GM12801 (cell line): Measurements from ENCODE around the gene EHBP1L1.

Experiments used
- TF ChIP-seq, protein P1 (sequence below): IDR thresholded peaks from one replicate; pipeline ENCODE4 v1.5.1; 2011; ENCODE audit warnings: control low read depth; ENCODE audit not compliant: insufficient read length; ENCODE audit errors: extremely low read depth

EHBP1L1 gene

DNA sequence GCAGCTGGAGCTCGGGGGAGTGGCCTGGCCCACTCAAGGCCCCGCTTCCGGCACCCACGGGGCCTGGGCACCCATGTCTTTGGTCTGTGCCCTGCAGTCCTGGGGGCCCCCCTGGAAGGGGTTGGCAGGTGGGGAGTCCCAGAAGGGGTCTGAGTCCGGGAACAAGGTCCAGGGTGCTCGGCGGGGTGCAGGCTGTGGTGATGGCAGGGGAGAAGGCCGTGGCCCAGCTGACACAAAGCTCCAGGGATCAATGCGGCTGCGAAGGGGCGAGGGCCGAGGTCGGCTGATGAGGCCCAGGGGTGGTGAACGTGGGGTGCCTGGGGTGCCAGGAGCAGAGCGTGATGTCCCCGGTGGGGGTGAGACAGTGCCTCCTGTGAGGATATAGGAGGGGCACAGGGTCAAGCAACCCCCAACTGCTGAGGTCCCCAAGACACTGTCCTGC is 22.4 kb downstream of the EHBP1L1 start:
- TF ChIP-seq, protein P1, sequence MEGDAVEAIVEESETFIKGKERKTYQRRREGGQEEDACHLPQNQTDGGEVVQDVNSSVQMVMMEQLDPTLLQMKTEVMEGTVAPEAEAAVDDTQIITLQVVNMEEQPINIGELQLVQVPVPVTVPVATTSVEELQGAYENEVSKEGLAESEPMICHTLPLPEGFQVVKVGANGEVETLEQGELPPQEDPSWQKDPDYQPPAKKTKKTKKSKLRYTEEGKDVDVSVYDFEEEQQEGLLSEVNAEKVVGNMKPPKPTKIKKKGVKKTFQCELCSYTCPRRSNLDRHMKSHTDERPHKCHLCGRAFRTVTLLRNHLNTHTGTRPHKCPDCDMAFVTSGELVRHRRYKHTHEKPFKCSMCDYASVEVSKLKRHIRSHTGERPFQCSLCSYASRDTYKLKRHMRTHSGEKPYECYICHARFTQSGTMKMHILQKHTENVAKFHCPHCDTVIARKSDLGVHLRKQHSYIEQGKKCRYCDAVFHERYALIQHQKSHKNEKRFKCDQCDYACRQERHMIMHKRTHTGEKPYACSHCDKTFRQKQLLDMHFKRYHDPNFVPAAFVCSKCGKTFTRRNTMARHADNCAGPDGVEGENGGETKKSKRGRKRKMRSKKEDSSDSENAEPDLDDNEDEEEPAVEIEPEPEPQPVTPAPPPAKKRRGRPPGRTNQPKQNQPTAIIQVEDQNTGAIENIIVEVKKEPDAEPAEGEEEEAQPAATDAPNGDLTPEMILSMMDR = no peak

DNA sequence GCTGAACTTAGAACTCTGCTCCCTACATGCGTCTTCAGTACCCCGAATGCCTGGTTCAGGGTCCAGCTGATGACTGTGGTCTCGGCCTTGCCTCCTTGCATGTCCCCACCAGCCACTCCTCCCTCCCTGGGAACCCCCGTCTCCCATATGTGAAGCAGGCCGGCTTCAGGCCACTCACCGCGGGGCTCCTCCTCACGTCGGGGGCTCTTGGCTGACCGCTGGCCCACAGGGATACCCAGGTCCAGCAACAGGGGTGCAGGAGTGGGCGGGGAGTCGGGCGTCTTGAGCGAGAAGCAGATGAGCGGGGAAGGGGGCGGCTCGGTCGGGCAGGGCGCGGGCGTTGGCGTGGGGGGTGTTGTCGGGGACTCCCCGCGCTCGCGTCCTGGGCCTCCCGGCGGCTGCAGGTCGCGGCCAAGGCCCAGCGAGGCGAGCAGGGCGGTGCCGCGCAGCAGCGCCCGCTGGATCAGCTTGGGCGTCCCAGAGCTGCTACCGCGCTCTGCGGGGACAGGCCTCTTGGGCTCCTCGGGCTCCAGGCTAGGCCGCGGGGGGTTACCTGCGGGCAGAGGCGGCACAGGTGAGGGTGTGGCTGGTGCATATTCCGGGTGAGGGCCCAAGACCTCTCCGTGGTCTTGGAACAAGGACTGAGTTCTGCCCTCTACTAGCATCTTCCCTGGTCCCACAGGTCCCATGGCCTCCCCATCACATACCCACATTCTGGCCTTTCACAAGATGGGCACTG is 23.5 kb downstream of the EHBP1L1 start:
- TF ChIP-seq, protein P1 = no peak

DNA sequence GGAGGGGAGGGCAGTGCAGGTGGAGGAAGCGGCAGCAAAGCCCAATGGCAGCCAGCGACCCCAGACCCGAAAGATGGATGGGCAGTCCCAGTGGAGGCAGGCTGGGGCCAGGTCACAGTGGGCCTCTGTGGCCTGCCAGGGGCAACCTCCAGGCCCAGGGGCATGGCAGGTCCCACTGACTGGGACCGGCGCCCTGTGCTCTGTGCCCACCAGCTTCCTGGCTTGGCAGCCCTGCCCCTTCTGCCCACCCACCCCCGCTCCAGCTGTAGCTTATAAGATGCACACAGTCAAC is 24.0 kb downstream of the EHBP1L1 start:
- TF ChIP-seq, protein P1 = no peak

DNA sequence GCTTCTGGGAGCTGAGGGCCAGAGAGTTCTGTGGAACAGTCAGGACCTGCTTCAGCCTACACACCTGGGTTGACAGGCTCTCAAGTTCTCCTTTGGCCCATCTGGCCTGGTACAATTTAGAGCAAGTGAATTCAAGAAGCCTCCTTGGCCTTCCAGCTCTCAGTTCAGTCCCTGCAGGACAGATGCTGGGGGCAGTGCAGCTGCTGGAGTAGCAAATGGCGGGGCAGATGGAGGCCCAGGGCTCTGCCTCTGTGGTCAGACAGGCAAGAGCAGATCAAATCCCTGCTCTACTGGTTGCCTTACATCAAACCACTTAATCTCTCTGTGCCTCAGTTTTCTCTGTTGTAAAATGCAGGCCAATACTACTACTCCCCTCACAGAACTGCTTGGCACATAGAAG is 28.4 kb downstream of the EHBP1L1 start:
- TF ChIP-seq, protein P1 = no peak

DNA sequence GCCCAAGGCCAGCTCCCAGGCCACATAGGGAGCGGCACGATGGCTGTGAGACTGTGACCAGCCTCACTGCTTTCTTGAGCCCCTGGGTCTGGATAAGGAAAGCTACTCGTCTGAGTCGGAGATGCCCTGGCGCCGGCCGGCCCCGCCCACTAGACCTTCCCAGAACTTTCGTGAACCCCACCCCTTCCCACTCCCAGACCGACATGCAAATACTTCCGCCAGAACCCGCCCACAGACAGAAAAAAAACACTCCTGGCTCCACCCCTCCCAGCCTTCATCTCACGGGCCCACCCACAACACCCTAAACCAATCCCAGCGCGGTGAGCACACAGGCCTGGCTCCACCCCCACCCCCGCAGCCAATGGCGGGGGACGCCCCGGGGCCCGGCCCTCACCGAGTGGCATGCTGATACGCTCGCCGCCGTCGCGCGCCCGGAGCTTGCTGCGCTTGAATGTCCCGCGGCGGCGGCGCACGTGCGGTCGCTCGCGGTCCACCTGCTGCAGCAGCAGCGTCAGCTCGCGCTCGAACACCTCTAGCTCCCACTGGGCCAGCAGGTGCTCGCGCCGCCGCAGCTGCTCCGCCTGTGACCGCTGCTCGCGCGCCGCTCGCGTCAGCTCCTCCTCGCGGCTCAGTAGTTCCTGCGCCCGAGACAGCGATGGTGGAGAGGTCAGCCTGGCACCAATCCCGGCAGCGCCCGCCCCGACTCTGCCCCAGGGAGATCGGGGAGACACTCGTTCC is 31.2 kb downstream of the EHBP1L1 start:
- TF ChIP-seq, protein P1 = no peak

DNA sequence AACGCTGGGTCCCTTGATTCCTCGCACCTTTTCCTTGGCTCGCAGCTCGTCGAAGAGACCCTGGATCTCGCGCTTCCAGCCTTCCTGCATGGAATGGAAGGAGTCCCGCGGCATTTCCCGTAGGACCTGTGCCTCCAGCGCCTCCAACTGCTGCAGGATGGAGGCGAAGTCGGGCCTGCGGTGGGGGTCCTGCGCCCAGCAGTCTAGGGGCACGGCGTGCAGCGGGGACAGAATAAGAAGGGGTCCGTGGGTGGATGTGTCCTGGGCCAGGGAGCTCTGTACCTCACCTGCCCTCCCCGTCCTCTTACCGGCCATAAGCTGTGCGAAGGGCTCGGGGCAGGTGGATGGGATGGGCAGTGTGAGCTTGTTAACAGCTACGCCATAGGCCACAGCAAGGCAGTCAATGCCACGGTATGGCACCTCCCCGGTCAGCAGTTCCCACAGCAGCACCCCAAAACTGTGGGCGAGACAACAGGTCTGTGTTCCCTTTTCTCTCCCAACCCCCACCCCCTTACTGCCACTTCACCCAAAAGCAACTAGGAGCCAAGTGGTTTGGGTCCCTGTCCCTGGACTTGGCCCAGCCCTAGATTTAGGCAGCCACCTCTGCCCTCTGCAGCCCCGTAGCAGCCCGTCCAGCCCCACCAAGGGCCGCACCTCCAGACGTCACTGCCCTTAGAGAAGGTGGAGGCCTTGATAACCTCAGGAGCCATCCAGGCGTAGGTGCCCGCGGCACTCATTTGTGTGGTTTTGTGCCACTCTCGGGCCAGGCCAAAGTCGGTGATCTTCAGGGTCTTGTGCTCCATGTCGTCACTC is 32.0 kb downstream of the EHBP1L1 start:
- TF ChIP-seq, protein P1 = no peak

DNA sequence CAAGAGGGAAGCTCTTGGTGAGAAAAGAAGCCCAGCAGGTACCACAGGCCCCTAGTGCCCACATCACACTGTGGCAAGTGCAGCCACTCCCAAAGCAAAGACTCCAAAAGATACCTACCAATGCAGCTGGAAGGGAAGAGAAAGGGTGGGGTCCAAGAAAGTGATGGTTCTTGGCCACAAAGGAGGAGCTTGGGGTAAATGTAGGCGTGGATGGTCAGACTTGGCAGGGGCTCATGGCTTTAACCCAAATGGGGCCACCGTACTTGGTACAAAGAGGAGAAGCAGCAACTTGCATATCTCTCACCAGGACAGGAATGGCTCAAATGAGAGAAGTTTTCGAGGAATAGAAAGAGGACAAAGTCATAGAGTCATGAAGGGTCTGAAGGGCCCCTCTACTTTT is 33.4 kb downstream of the EHBP1L1 start:
- TF ChIP-seq, protein P1 = no peak
